ENCODE data around the gene CCDC12.

CCDC12 gene

GRCh38 chr3:46995901-46996562 is 19.5 kb upstream of the CCDC12 start:
- no peak for DNase-seq

- no peak for DNase-seq
These were observed 18.5 kb upstream of the CCDC12 start for GRCh38 chr3:46994801-46995731.

- no peak for DNase-seq
These were observed 17.4 kb upstream of the CCDC12 start for GRCh38 chr3:46993986-46994385.

- DNase-seq: no peak
These were observed 16.7 kb upstream of the CCDC12 start for GRCh38 chr3:46993292-46993691.

- no peak for DNase-seq
These were observed 15.7 kb upstream of the CCDC12 start for GRCh38 chr3:46992231-46992630.

- no peak for DNase-seq
These were observed 15.0 kb upstream of the CCDC12 start for GRCh38 chr3:46991406-46992165.

DNA sequence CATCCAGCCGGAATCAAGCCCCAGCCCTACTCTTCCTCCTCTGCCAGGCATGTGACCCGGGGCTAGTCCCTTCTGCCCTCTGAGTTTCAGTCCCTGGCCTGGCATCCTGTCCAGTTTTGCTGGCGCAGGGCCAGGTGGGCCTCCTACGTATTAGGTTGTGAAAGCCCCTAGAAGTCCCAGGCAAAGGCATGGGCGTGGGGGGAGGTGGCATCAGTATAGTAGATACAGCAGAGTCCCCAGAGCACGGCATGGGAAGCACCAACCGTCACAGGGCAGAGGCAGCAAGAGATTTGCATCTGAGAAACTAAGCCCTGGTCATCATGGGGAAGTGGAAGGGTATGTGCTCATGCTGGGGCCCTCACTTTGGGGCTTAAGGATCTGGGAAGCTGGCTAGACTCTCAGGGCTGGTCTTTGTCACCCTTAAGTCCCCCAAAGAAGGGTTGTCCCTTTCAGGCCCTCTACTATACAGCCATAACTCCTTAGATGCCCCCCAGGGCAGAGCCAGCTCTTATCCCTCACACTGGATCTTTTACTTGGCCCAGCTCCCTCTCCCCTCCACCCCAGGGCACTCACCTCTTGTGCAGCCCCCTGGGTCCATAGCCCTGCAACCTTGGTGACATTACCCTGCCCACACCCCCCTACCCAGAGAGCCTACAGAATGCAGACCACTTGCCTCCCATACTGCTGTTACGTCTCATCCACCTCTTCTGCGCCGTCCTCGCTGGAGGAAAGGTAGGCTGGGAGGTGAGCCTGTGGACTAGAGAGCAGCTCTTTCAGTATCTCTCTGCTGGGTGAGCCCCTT is 14.2 kb upstream of the CCDC12 start:
- no peak for DNase-seq

GRCh38 chr3:46989146-46989810 is 12.7 kb upstream of the CCDC12 start:
- no peak for DNase-seq

GRCh38 chr3:46988616-46989015 is 12.1 kb upstream of the CCDC12 start:
- no peak for DNase-seq

GRCh38 chr3:46987743-46988401 is 11.3 kb upstream of the CCDC12 start:
- DNase-seq: no peak

DNA sequence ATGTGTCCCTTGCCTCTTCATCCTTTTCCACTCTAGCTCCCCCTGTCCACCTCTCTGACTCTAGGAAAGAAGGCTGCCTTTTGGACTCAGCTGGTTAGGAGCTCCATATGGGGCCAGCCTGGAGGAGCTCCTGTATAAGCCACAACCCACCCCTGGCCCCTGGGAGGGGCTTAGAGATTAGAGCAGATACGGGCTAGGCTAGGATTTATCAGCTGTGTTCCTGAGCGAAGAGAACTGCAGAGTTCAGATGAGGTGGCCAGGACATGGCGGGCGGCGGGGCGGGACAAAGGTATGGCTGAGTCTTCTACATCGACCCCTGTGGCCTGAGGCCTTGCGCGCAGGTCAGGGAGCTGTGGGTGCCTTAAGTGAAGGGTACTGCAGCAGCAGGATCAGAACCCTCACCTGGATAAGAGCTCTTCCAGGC is 10.8 kb upstream of the CCDC12 start:
- no peak for DNase-seq

- DNase-seq: no peak
These were observed 10.3 kb upstream of the CCDC12 start for GRCh38 chr3:46986782-46987310.

GRCh38 chr3:46986055-46986730 is 9.6 kb upstream of the CCDC12 start:
- no peak for DNase-seq

DNA sequence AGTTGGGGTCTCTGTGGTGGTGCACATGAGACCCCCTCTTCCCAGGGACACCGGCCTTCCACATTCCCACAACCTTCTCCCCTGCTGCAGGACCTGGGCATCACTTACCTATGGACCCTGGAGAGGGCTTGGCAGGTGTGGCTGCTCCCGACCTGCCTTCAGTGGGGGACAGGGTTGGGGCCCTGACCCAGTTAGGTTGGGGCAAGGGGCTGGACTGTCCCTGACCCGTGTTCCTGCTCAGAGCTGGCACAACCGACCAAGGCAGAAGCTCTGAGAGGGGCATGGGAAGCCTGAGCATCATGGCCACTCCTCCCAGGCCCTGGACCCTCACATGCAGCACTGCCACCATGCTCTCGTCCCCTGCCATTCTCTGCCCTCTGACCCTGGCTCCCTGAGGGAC is 9.0 kb upstream of the CCDC12 start:
- DNase-seq: no peak

GRCh38 chr3:46984591-46985459 is 8.3 kb upstream of the CCDC12 start:
- no peak for DNase-seq

DNA sequence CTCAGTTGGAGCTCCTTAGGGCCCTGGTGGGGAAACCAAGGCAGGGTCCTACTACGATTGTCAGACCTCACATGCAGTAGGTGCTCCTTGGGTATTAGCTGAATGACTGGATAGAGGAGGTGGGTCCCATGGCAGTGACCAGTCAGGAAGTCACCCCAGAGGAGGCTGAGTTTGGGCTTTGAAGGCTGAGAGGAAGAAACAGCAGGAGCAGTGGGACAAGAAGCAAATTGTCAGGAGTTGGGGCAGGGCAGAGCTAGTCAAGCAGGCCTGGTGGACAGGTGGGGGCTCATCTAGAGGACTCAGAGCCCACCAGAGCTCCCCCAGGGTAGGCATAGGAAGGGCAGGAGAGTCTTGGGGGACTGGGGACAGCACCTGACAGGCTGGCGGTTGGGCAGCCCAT is 6.0 kb upstream of the CCDC12 start:
- no peak for DNase-seq

DNA sequence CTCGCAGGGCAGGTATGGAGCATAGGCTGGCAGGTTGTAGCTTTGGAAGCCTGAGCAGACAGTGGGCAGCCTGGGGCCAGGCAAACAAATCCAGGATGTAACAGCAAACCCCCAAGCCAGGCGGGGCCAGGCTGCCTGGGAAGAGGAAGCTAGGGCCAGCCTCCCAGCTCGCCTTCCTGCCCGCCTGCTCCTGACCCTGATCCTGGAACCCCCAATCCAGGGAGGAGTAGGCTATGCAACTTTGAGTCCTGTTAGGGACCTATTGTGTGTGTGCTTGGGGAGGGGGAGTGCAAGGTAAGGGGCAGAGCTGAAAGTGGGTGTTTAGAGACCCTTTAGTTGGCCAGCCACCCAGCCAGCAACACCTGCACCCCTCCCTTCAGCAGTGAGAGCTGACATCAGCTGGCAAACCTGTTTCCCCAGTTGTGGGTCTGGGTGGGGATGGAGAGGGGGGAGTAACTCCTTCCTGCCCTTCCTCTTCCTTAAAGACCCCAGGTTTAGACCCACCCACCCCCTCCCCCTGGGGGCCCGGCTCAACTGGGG is 5.5 kb upstream of the CCDC12 start:
- no peak for DNase-seq

- no peak for DNase-seq
These were observed 3.5 kb upstream of the CCDC12 start for GRCh38 chr3:46979958-46980497.

Measured in NCI-H526 treated with DMSO at 0.1 percent for 48 hours (cell line).